Measurements from ENCODE around the gene RNF112. TPM values are rescaled to one million over a fixed set of nuclear protein-coding genes. Genes with fewer than 3 reads are reported as not detected.
"Not testable (repeated sequence)": the region's sequence is repeated elsewhere in the genome, so short reads cannot be mapped to it uniquely, and the experiment has no call there.

Gene RNF112
- total RNA-seq, 1 donor from 2014 or later, result 0.86 TPM

DNA sequence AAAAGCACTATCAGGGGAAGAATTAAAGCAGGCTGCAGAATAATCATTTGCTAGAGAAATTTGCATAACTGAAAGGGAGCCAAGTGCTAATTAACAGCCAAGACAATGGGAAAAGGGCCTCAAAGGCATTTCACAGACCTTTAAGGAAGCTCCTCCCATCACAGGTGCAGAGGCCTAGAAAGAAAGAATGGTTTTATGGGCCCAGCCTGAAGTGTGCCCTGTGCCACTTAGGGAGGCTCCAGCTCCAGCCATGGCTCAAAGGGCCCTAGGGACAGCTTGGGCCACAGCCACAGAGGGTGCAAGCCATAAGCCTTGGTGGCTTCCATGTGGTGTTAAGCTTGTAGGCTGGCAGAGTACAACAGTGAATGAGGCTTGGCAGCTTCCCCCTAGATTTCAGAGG is 50.1 kb downstream of the RNF112 start:
- Histone ChIP-seq H3F3A (ENCODE audit: low read depth) (peaks cover 81% of the 10 kb centered on the region), H3K79me2 (ENCODE audit: low read depth) (no peaks in the 10 kb centered on the region), H3K9ac (no peak overlapping the region), H3K27me3 (no peaks in the 10 kb centered on the region), H3K4me1 (peaks cover 77% of the 10 kb centered on the region), H2AFZ (replicated peaks) (no peak overlapping the region), H3K36me3 (no peaks in the 10 kb centered on the region), H4K20me1 (ENCODE audit: low read depth) (no peaks in the 10 kb centered on the region), H3K4me2 (peak overlapping the region; percentile 50), H3K9me3 (ENCODE audit: low read depth) (no peaks in the 10 kb centered on the region), H3K4me3 (no peak overlapping the region), H3K27ac (no peak overlapping the region)
- Mint-ChIP-seq H3K27ac (no peak overlapping the region), H3K27me3 (ENCODE audit: insufficient read depth, low read depth) (peaks cover 15% of the 10 kb centered on the region), H3K36me3 (no peaks in the 10 kb centered on the region), H3K9me3 (no peaks in the 10 kb centered on the region), H3K4me1 (peaks cover 60% of the 10 kb centered on the region), H3K4me3 (no peak overlapping the region)
- peak; percentile 53 for DNase-seq (ENCODE audit: low spot score)
- TF ChIP-seq EZH2 (IDR thresholded peaks at IDR 0.05) (no peak), EZH2phosphoT487 (IDR thresholded peaks at IDR 0.05) (no peak)
- TF ChIP-seq, protein P1, sequence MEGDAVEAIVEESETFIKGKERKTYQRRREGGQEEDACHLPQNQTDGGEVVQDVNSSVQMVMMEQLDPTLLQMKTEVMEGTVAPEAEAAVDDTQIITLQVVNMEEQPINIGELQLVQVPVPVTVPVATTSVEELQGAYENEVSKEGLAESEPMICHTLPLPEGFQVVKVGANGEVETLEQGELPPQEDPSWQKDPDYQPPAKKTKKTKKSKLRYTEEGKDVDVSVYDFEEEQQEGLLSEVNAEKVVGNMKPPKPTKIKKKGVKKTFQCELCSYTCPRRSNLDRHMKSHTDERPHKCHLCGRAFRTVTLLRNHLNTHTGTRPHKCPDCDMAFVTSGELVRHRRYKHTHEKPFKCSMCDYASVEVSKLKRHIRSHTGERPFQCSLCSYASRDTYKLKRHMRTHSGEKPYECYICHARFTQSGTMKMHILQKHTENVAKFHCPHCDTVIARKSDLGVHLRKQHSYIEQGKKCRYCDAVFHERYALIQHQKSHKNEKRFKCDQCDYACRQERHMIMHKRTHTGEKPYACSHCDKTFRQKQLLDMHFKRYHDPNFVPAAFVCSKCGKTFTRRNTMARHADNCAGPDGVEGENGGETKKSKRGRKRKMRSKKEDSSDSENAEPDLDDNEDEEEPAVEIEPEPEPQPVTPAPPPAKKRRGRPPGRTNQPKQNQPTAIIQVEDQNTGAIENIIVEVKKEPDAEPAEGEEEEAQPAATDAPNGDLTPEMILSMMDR (IDR thresholded peaks at IDR 0.05), result no peak

DNA sequence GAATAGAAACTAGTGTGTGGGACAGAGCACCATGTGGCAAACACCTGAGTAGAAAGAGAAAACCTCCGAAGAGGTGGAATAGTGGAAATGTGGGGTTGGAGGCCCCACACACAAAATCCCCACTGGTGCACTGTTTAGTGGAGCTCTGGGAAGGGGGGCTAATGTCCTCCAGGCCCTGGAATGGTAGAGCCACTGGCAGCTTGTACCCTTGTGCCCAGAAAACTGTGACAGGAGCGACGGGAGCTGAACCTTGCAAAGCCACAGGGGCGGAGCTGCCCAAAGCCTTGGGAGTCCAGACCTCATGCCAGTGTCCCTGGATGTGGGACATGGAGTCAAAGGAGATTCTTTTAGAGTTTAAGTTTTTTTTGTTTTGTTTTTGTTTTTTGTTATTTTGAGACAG is 50.6 kb downstream of the RNF112 start:
- Histone ChIP-seq H2AFZ (replicated peaks) (no peak overlapping the region), H3K79me2 (ENCODE audit: low read depth) (no peaks in the 10 kb centered on the region), H3K4me2 (no peak overlapping the region), H3K27me3 (no peaks in the 10 kb centered on the region), H3K9me3 (ENCODE audit: low read depth) (no peaks in the 10 kb centered on the region), H3K4me3 (no peak overlapping the region), H3K36me3 (no peaks in the 10 kb centered on the region), H3K4me1 (peaks cover 77% of the 10 kb centered on the region), H3F3A (ENCODE audit: low read depth) (peaks cover 76% of the 10 kb centered on the region), H3K27ac (no peak overlapping the region), H3K9ac (no peak overlapping the region), H4K20me1 (ENCODE audit: low read depth) (no peaks in the 10 kb centered on the region)
- H3K27ac Mint-ChIP-seq, result no peak overlapping the region
- no peak for DNase-seq (ENCODE audit: low spot score)
- no peaks in the 10 kb centered on the region for H3K36me3 Mint-ChIP-seq
- no peak overlapping the region for H3K4me3 Mint-ChIP-seq
- H3K27me3 Mint-ChIP-seq (ENCODE audit: insufficient read depth, low read depth), result peaks cover 15% of the 10 kb centered on the region
- H3K4me1 Mint-ChIP-seq, result peaks cover 57% of the 10 kb centered on the region
- no peaks in the 10 kb centered on the region for H3K9me3 Mint-ChIP-seq
- TF ChIP-seq EZH2phosphoT487 (IDR thresholded peaks at IDR 0.05) (no peak), EZH2 (IDR thresholded peaks at IDR 0.05) (no peak)
- TF ChIP-seq, protein P1 (IDR thresholded peaks at IDR 0.05), result no peak

DNA sequence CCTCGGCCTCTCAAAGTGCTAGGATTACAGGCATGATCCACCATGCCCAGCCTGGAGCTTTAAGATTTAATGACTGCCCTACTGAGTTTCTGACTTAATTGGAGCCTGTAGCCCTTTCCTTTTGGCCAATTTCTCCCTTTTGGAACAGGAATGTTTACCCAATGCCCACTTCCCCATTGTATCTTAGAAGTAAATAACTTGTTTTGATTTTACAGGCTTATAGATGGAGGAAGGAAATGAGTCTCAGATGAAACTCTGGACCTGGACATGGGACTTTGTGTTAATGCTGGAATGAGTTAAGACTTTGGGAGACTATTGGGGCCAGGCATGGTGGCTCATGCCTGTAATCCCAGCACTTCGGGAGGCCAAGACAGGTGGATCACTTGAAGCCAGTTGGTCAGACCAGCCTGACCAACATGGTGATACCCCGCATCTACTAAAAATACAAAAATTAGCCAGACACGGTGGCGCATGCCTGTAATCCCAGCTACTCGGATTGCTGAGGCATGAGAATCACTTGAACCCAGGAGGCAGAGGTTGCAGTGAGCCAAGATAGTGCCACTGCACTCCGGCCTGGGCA is 51.5 kb downstream of the RNF112 start:
- H3K27me3 ChIP-seq; H3K4me3 ChIP-seq; H4K20me1 ChIP-seq (ENCODE audit: low read depth); H3K36me3 Mint-ChIP-seq; H3K27ac ChIP-seq; H3K27ac Mint-ChIP-seq; H3K9me3 ChIP-seq (ENCODE audit: low read depth); H3K79me2 ChIP-seq (ENCODE audit: low read depth); H3K9ac ChIP-seq; DNase-seq (ENCODE audit: low spot score); H3K9me3 Mint-ChIP-seq; H3K4me3 Mint-ChIP-seq; H2AFZ ChIP-seq (replicated peaks); H3K4me2 ChIP-seq; H3K36me3 ChIP-seq: not testable (repeated sequence)
- H3F3A ChIP-seq (ENCODE audit: low read depth), result peaks cover 67% of the 10 kb centered on the region
- peaks cover 68% of the 10 kb centered on the region for H3K4me1 ChIP-seq
- Mint-ChIP-seq H3K27me3 (ENCODE audit: insufficient read depth, low read depth) (peaks cover 11% of the 10 kb centered on the region), H3K4me1 (peaks cover 55% of the 10 kb centered on the region)
